ENCODE data around the gene ESD. TPM values are rescaled to one million over a fixed set of nuclear protein-coding genes. Genes with fewer than 3 reads are reported as not detected.

The ESD gene
- total and polyA plus RNA-seq, 10 of the 15 experiments (the other 5 are each of a cell fraction or from before 2014, with no cell fraction given) = 105 to 387 (median 195) TPM

- no peak overlapping the region for H3K4me2 ChIP-seq (ENCODE audit: control insufficient read depth, insufficient read depth)
- no peaks in the 10 kb centered on the region for H3K27me3 ChIP-seq (replicated peaks in 1 of 2; ENCODE audit: control insufficient read depth in 2 of 2, insufficient read depth in 2 of 2, low read length in 1 of 2)
- H3K4me3 ChIP-seq = no peak overlapping the region
- ChIA-PET POLR2A (interaction anchor here (1.0 kb wide), 1 partner anchor 12 kb away, joined by 3 read pairs; no protein-coding TSS in a partner anchor), CTCF (interaction anchor here (1.2 to 2.5 kb wide), 3 partner anchors 125 to 232 kb away, joined by 3 to 10 read pairs (median 3); no protein-coding TSS in a partner anchor), RAD21 (ENCODE audit: unreplicated experiment) (no interaction called here), SMC1A (ENCODE audit: uncharacterized antibody, unreplicated experiment) (interaction anchor here (1.0 to 1.2 kb wide), 2 partner anchors 14 to 547 kb away, joined by 3 read pairs; no protein-coding TSS in a partner anchor)
- intact Hi-C loops (cut with micrococcal nuclease; ENCODE audit: unreplicated experiment) (no loop called here), in situ Hi-C loops (cut with MboI) (loop anchor here (5.0 kb wide), 2 partner anchors 174 to 234 kb away; partner anchors contain the start of gene LRCH1)
- 90% methylated on average over 5 of the region's 5 CpGs for WGBS (ENCODE audit: insufficient coverage, insufficient replicate concordance, low lambda C conversion rate, missing lambda C conversion rate)
- BruUV-seq (replicated peaks) = no TSS peak
- ATAC-seq (no peak), FAIRE-seq (no peak), DNase-seq (ENCODE audit: low read depth, low spot score) (no peak)
- no peaks in the 10 kb centered on the region; the same call in 2 of the 3 replicates for H3K9me3 ChIP-seq (replicated peaks; ENCODE audit: control insufficient read depth, insufficient read depth, low read length)
- H3K27ac ChIP-seq (ENCODE audit: control insufficient read depth, insufficient read depth) = no peak overlapping the region
- H4K20me1 ChIP-seq (ENCODE audit: control insufficient read depth, insufficient read depth) = peaks cover 3% of the 10 kb centered on the region; the same call in 1 of the 2 replicates
- no peak overlapping the region for H3K9ac ChIP-seq (ENCODE audit: control insufficient read depth, insufficient read depth, low read length)
- TF ChIP-seq POLR2A (IDR thresholded peaks at IDR 0.05; ENCODE audit: low read depth, low read length) = no peak
- no peak for TF ChIP-seq BCLAF1 (IDR thresholded peaks at IDR 0.05)
- H3K4me1 ChIP-seq (ENCODE audit: control insufficient read depth, insufficient read depth, low read length) = no peaks in the 10 kb centered on the region
- H3K79me2 ChIP-seq (ENCODE audit: control insufficient read depth, insufficient read depth, low read length) = no peaks in the 10 kb centered on the region
- H2AFZ ChIP-seq (ENCODE audit: control insufficient read depth, low read depth, low read length) = no peak overlapping the region
- H3K36me3 ChIP-seq (ENCODE audit: control insufficient read depth in 2 of 2, insufficient read depth in 2 of 2, low read length in 1 of 2) = peaks cover 6 to 38% of the 10 kb centered on the region in 2 experiments
Observed at GRCh38 chr13:46726347-46726746, 70.6 kb downstream of the ESD start.

Other genes starting within 250 kb of the ESD start
- 13.2 and 13.8 TPM in 2 replicates for gene LRCH1, start 244.0 kb downstream of the ESD start, total RNA-seq (2014; rRNA removed)
- 16.8 and 17.5 TPM in 2 replicates for gene LRCH1, start 244.0 kb downstream of the ESD start, total RNA-seq (2014; rRNA removed; fragmentation: Illumina TruSeq; extraction: Trizol)
- 23.3 and 24.0 TPM in 2 replicates for gene LRCH1, start 244.0 kb downstream of the ESD start, total RNA-seq (2021)
- 48.9 and 51.6 TPM in 2 replicates for gene LRCH1, start 244.0 kb downstream of the ESD start, polyA plus RNA-seq (2011; rRNA removed)
- gene LRCH1, start 244.0 kb downstream of the ESD start, polyA plus RNA-seq (2014; fragmentation: Illumina TruSeq; extraction: Trizol) = 20.0 and 23.4 TPM in 2 replicates
- gene LRCH1, start 244.0 kb downstream of the ESD start, polyA plus RNA-seq (2014; fragmentation: Nextera tagmentation; extraction: Ambion mirVana) = 1 to 10 TPM; 5.3 to 5.4 TPM
- gene LRCH1, start 244.0 kb downstream of the ESD start, polyA plus RNA-seq (2014; rRNA removed) = 13.8 and 15.6 TPM in 2 replicates
- 1 to 10 TPM; 7.9 to 9.2 TPM for gene LRCH1, start 244.0 kb downstream of the ESD start, polyA plus RNA-seq (2016; fragmentation: Nextera tagmentation; extraction: Ambion mirVana)
- gene HTR2A, start 99.9 kb upstream of the ESD start, total RNA-seq (2014; rRNA removed) = not detected in 2 replicates
- not detected in 2 replicates for gene HTR2A, start 99.9 kb upstream of the ESD start, total RNA-seq (2014; rRNA removed; fragmentation: Illumina TruSeq; extraction: Trizol)
- not detected in 2 replicates for gene HTR2A, start 99.9 kb upstream of the ESD start, total RNA-seq (2021)
- not detected in 2 replicates for gene HTR2A, start 99.9 kb upstream of the ESD start, polyA plus RNA-seq (2011; rRNA removed)
- not detected in 2 replicates for gene HTR2A, start 99.9 kb upstream of the ESD start, polyA plus RNA-seq (2014; fragmentation: Illumina TruSeq; extraction: Trizol)
- gene HTR2A, start 99.9 kb upstream of the ESD start, polyA plus RNA-seq (2014; fragmentation: Nextera tagmentation; extraction: Ambion mirVana) = not detected
- not detected in 2 replicates for gene HTR2A, start 99.9 kb upstream of the ESD start, polyA plus RNA-seq (2014; rRNA removed)
- gene HTR2A, start 99.9 kb upstream of the ESD start, polyA plus RNA-seq (2016; fragmentation: Nextera tagmentation; extraction: Ambion mirVana) = not detected